ENCODE data around the gene RFT1.
A peak's percentile ranks its signal among the peaks of the same experiment; 100 is the strongest.

The RFT1 gene

GRCh38 chr3:53113293-53114010 is 16.8 kb downstream of the RFT1 start:
- no peak for TF ChIP-seq CTCF (IDR thresholded peaks at IDR 0.05)

DNA sequence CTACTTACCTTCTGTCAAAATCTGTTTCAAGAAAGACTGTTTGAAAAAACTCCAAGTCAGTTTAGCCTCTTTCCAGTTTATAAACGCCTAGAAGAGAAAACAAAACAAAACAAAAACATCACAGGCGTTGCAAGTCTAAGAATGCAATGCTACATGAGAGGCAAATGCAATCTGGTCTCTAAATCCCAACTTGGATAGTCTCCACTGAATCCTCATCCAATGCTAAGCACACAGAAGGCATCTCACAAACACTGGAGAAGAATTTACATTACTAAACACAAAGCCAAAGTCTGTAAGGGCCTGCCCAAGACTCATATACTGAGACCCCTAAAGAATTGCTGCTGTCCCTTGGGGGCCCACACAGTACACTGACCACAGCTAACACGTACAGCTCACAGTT is 18.4 kb downstream of the RFT1 start:
- TF ChIP-seq CTCF (IDR thresholded peaks at IDR 0.05) = no peak

- TF ChIP-seq CTCF (IDR thresholded peaks at IDR 0.05) = peak; percentile 88
Observed at GRCh38 chr3:53109891-53110771, 20.1 kb downstream of the RFT1 start.

- TF ChIP-seq CTCF (IDR thresholded peaks at IDR 0.05) = no peak
Observed at GRCh38 chr3:53109190-53109589, 21.0 kb downstream of the RFT1 start.

DNA sequence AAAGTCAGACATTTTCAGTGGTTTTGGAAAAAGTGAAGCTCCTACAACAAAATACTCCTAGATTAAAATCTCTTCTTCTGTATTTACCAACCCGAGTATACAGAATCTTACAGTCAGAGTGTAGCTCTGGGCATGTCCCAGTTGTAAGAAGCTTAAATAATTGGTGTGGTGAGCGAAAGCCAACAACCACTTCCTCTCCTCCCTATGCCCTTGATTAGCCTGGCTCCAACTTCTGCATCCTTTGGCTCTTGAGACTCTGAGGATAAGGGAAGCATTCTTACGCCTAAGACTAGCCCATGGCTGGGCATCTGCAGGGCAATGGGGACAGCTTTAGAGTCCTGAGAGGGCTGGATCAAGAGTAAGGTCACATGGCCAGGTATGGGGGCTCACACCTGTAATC is 25.5 kb downstream of the RFT1 start:
- no peak for TF ChIP-seq CTCF (IDR thresholded peaks at IDR 0.05)

DNA sequence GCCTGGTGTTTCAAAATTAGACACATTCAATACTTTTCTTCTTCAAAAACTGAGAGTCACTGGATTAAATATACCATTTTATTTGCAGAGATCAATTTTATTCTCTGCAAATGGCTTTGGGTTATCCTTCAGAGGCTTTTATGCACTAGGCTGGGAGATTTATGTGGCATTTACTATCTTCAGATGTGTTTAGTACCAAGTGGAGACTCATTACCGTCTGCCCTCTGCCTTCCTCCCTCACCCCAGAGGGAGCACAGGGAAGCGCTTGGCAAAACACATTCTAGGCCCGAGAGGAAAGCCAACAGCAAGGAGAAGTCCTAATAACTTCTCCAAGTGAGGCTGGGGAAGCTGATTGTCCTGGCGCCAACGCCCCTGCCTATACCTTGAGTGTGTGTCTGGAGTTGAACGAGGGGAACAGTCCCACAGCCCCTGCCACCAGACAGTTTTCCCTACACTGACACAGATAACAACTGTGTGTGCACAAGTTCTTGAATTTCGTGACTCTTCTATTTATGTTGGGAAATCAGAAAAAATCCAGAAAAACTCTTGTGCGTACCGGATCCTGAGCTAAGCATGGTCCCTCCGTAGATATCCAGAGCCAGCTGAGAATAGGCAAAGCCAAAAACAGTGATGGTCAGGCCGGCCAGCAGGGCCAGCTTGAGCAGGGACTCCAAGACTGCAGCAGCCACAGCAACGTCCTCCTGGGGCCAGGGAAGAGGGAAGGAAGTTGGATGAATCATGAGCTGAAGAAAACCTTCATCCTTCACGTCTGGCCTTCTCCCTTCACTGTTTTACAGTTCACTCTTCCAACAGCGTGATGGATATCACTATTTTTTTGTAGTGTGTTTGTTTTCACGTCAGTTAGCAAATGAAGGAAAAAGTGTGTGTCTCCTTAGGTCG is 26.6 kb downstream of the RFT1 start:
- TF ChIP-seq CTCF (IDR thresholded peaks at IDR 0.05) = no peak

- no peak for TF ChIP-seq CTCF (IDR thresholded peaks at IDR 0.05)
Observed at GRCh38 chr3:53102601-53103147, 27.6 kb downstream of the RFT1 start.

Data from LNCAP (cell line).